HepG2 (cell line): ENCODE results near the gene CXXC5. TPM values are rescaled to one million over a fixed set of nuclear protein-coding genes. Genes with fewer than 3 reads are reported as not detected.

ENCODE experiments used
- BORCS8-MEF2B ChIP-seq: sonication (generic); formaldehyde crosslinking; IDR thresholded peaks from 2 replicates; pipeline ENCODE4 v1.8.0; 2022; ENCODE audit warnings: mild to moderate bottlenecking, missing genetic modification reagents
- DPF2 ChIP-seq: sonication (generic); formaldehyde crosslinking; IDR thresholded peaks from 2 replicates; pipeline ENCODE4 v1.4.0; 2020; ENCODE audit warnings: mild to moderate bottlenecking, low read depth, missing genetic modification reagents, borderline replicate concordance
- GFI1 ChIP-seq: sonication (generic); formaldehyde crosslinking; IDR thresholded peaks from 2 replicates; pipeline ENCODE4 v1.5.0; 2020; ENCODE audit warnings: missing genetic modification reagents, mild to moderate bottlenecking, borderline replicate concordance
- JUNB ChIP-seq: sonication (generic); formaldehyde crosslinking; IDR thresholded peaks from 2 replicates; pipeline ENCODE4 v1.8.0; 2022; ENCODE audit warnings: missing genetic modification reagents, mild to moderate bottlenecking, borderline replicate concordance
- KDM3A ChIP-seq: IDR thresholded peaks from 2 replicates; pipeline ENCODE4 v1.6.1; 2018; ENCODE audit warnings: low read depth, missing compliant biosample characterization
- KMT2B ChIP-seq: IDR thresholded peaks from 2 replicates; pipeline ENCODE4 v1.6.1; 2016; ENCODE audit warnings: missing genetic modification reagents, missing compliant biosample characterization
- MAF1 ChIP-seq: sonication (generic); formaldehyde crosslinking; IDR thresholded peaks from 2 replicates; pipeline ENCODE4 v1.5.0; 2020; ENCODE audit warnings: missing genetic modification reagents, borderline replicate concordance
- MATR3 ChIP-seq: sonication (generic); formaldehyde crosslinking; IDR thresholded peaks from 2 replicates; pipeline ENCODE4 v1.4.0; 2020; ENCODE audit warnings: missing genetic modification reagents
- NFE2L2 ChIP-seq: fragments of 150-350 bp; IDR thresholded peaks from 2 replicates; pipeline ENCODE4 v1.6.1; 2014; ENCODE audit warnings: low read length
- NR3C1 ChIP-seq: sonication (generic); formaldehyde crosslinking; IDR thresholded peaks from 2 replicates; pipeline ENCODE4 v1.4.0; 2020; ENCODE audit warnings: missing genetic modification reagents
- PHF21A ChIP-seq: sonication (generic); formaldehyde crosslinking; IDR thresholded peaks from 2 replicates; pipeline ENCODE4 v1.5.0; 2020; ENCODE audit warnings: mild to moderate bottlenecking, missing genetic modification reagents
- REPIN1 ChIP-seq: sonication (generic); formaldehyde crosslinking; IDR thresholded peaks from 2 replicates; pipeline ENCODE4 v1.8.0; 2022; ENCODE audit warnings: missing genetic modification reagents, low read depth, mild to moderate bottlenecking, borderline replicate concordance
- SETDB1 ChIP-seq: sonication (generic); formaldehyde crosslinking; IDR thresholded peaks from 2 replicates; pipeline ENCODE4 v1.5.1; 2020; ENCODE audit warnings: missing genetic modification reagents, mild to moderate bottlenecking, borderline replicate concordance
- SNAI1 ChIP-seq: sonication (generic); formaldehyde crosslinking; IDR thresholded peaks from 2 replicates; pipeline ENCODE4 v1.5.0; 2020; ENCODE audit warnings: mild to moderate bottlenecking, missing genetic modification reagents, borderline replicate concordance
- SNAPC2 ChIP-seq: sonication (generic); formaldehyde crosslinking; IDR thresholded peaks from 2 replicates; pipeline ENCODE4 v1.8.1; 2022; ENCODE audit warnings: mild to moderate bottlenecking, missing genetic modification reagents
- ZKSCAN1 ChIP-seq: fragments of 150-350 bp; IDR thresholded peaks from 2 replicates; pipeline ENCODE4 v1.6.1; 2014; ENCODE audit warnings: low read length
- ZNF383 ChIP-seq: sonication (generic); formaldehyde crosslinking; IDR thresholded peaks from 2 replicates; pipeline ENCODE4 v1.4.0; 2020; ENCODE audit warnings: missing genetic modification reagents, mild to moderate bottlenecking, borderline replicate concordance
- ZNF430 ChIP-seq: sonication (generic); formaldehyde crosslinking; IDR thresholded peaks from 2 replicates; pipeline ENCODE4 v1.9.0; 2021; ENCODE audit warnings: mild to moderate bottlenecking, missing genetic modification reagents
- ZNF446 ChIP-seq: sonication (generic); formaldehyde crosslinking; IDR thresholded peaks from 2 replicates; pipeline ENCODE4 v1.5.0; 2020; ENCODE audit warnings: mild to moderate bottlenecking, missing genetic modification reagents
- polyA plus RNA-seq, 8 experiments: library from polyadenylated mRNA; depleted of rRNA in 3 of 8; stranded (reverse) in 7 of 8; unstranded in 1 of 8; fragments of >200 nt; fragmentation: Illumina TruSeq in 4 of 8; extraction: Trizol in 4 of 8; gene quantifications; 2 replicates each; pipeline versions ENCODE4 v1.2.1 to v1.2.3, GENCODE V29; 2011 to 2016; ENCODE audit warnings: low read depth in 4 of 8, missing spikeins in 1 of 8, mixed read lengths in 1 of 8; ENCODE audit not compliant: insufficient read depth in 1 of 8
- total RNA-seq, 5 experiments: library from RNA; depleted of rRNA; stranded (reverse); fragments of >200 nt; fragmentation: Illumina TruSeq; extraction: Trizol; gene quantifications; 2 replicates each; pipeline ENCODE4 v1.2.3, GENCODE V29; 2016; ENCODE audit warnings: low read depth in 1 of 5
- TF ChIP-seq, protein P1 (sequence below): sonication (generic); formaldehyde crosslinking; IDR thresholded peaks from 2 replicates; pipeline ENCODE4 v1.4.0; 2020; ENCODE audit warnings: missing genetic modification reagents
- TF ChIP-seq, protein P2 (sequence below): sonication (generic); formaldehyde crosslinking; IDR thresholded peaks from 2 replicates; pipeline ENCODE4 v1.4.0; 2020; ENCODE audit warnings: missing genetic modification reagents, borderline replicate concordance
- TF ChIP-seq, protein P3 (sequence below): IDR thresholded peaks from 2 replicates; pipeline ENCODE4 v1.6.1; 2016; ENCODE audit warnings: missing compliant biosample characterization, missing genetic modification reagents, borderline replicate concordance
- TF ChIP-seq, protein P4 (sequence below): IDR thresholded peaks from 2 replicates; pipeline ENCODE4 v1.6.1; 2016; ENCODE audit warnings: low read depth, borderline replicate concordance

Gene CXXC5
- total and polyA plus RNA-seq, 2 of the 13 experiments (the other 11 are each of a cell fraction or from before 2014, with no cell fraction given), result 32.3 to 33.0 TPM

DNA sequence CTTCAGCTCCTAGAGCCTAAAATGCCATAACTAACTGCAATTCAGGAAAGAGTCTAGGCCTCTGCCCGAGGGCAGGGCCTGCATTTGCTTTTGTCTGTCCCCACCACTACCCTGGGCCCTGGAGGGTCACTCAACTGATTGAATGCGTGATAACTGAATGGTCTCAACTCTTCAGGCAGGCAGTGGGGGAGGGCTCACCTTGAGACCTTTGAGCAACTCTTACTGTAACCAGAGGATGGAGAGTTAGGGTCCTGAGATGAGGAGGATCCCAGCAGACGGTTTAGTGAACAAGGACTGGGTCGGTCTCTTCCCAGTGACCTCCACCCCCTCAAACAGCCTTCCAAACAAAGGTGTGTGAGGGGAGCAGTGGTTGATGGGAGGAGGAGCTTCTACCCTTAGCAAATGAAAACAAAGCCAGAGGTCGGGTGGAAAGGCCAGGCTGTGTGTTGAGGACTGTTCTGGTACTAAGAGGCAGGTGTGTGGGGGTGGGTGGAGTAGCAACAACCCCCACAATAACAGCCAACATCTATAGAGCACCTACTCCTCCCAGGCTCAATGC lies 59.4 kb downstream of the CXXC5 start (continued):
- TF ChIP-seq, protein P1, sequence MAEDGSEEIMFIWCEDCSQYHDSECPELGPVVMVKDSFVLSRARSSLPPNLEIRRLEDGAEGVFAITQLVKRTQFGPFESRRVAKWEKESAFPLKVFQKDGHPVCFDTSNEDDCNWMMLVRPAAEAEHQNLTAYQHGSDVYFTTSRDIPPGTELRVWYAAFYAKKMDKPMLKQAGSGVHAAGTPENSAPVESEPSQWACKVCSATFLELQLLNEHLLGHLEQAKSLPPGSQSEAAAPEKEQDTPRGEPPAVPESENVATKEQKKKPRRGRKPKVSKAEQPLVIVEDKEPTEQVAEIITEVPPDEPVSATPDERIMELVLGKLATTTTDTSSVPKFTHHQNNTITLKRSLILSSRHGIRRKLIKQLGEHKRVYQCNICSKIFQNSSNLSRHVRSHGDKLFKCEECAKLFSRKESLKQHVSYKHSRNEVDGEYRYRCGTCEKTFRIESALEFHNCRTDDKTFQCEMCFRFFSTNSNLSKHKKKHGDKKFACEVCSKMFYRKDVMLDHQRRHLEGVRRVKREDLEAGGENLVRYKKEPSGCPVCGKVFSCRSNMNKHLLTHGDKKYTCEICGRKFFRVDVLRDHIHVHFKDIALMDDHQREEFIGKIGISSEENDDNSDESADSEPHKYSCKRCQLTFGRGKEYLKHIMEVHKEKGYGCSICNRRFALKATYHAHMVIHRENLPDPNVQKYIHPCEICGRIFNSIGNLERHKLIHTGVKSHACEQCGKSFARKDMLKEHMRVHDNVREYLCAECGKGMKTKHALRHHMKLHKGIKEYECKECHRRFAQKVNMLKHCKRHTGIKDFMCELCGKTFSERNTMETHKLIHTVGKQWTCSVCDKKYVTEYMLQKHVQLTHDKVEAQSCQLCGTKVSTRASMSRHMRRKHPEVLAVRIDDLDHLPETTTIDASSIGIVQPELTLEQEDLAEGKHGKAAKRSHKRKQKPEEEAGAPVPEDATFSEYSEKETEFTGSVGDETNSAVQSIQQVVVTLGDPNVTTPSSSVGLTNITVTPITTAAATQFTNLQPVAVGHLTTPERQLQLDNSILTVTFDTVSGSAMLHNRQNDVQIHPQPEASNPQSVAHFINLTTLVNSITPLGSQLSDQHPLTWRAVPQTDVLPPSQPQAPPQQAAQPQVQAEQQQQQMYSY, result peak; percentile 32; the same call in 1 of the 2 replicates
- no peak for TF ChIP-seq KDM3A (CRISPR knock-in tag)
- TF ChIP-seq SETDB1 (CRISPR knock-in tag), result peak; percentile 72; the same call in 1 of the 2 replicates
- TF ChIP-seq ZNF430 (CRISPR knock-in tag), result 0 out of 2 replicates have a peak, but pooled peaks have one; percentile 40
- no peak for TF ChIP-seq NFE2L2
- TF ChIP-seq JUNB, result no peak
- TF ChIP-seq ZKSCAN1, result no peak
- peak; percentile 36; the same call in 1 of the 2 replicates for TF ChIP-seq REPIN1 (CRISPR knock-in tag)
- TF ChIP-seq GFI1 (CRISPR knock-in tag), result peak; percentile 26; the same call in 1 of the 2 replicates
- no peak for TF ChIP-seq MATR3 (CRISPR knock-in tag)
- TF ChIP-seq KMT2B (CRISPR knock-in tag), result no peak
- TF ChIP-seq, protein P2, sequence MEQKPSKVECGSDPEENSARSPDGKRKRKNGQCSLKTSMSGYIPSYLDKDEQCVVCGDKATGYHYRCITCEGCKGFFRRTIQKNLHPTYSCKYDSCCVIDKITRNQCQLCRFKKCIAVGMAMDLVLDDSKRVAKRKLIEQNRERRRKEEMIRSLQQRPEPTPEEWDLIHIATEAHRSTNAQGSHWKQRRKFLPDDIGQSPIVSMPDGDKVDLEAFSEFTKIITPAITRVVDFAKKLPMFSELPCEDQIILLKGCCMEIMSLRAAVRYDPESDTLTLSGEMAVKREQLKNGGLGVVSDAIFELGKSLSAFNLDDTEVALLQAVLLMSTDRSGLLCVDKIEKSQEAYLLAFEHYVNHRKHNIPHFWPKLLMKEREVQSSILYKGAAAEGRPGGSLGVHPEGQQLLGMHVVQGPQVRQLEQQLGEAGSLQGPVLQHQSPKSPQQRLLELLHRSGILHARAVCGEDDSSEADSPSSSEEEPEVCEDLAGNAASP (CRISPR knock-in tag), result no peak
- peak; percentile 56; the same call in 1 of the 2 replicates for TF ChIP-seq PHF21A
- TF ChIP-seq, protein P3, sequence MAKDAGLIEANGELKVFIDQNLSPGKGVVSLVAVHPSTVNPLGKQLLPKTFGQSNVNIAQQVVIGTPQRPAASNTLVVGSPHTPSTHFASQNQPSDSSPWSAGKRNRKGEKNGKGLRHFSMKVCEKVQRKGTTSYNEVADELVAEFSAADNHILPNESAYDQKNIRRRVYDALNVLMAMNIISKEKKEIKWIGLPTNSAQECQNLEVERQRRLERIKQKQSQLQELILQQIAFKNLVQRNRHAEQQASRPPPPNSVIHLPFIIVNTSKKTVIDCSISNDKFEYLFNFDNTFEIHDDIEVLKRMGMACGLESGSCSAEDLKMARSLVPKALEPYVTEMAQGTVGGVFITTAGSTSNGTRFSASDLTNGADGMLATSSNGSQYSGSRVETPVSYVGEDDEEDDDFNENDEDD (CRISPR knock-in tag), result no peak
- TF ChIP-seq SNAI1 (CRISPR knock-in tag), result no peak
- no peak for TF ChIP-seq MAF1 (CRISPR knock-in tag)
- TF ChIP-seq SNAPC2 (CRISPR knock-in tag), result peak; percentile 57; the same call in 1 of the 2 replicates
- 0 out of 2 replicates have a peak, but pooled peaks have one; percentile 27 for TF ChIP-seq DPF2 (CRISPR knock-in tag)
- TF ChIP-seq, protein P4, sequence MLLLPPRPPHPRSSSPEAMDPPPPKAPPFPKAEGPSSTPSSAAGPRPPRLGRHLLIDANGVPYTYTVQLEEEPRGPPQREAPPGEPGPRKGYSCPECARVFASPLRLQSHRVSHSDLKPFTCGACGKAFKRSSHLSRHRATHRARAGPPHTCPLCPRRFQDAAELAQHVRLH (CRISPR knock-in tag), result peak; percentile 47; the same call in 1 of the 2 replicates
- no peak for TF ChIP-seq ZNF383
- TF ChIP-seq ZNF446 (CRISPR knock-in tag), result no peak
- no peak for TF ChIP-seq NR3C1 (CRISPR knock-in tag)
- peak; percentile 54; the same call in 1 of the 2 replicates for TF ChIP-seq BORCS8-MEF2B (CRISPR knock-in tag)
